Tibial nerve (tissue), 4 donors: ENCODE results near the gene ENOX1.

Source experiments
- CTCF ChIP-seq, 5 experiments: fragments of 200-600 bp in 3 of 5; fragments of 450-650 bp in 2 of 5; sonication (generic) in 3 of 5; IDR thresholded peaks; one replicate each; pipeline ENCODE4 v1.5.1; 2016 to 2019; ENCODE audit warnings: antibody characterized with exemption in 5 of 5, mild to moderate bottlenecking in 3 of 5, moderate library complexity in 2 of 5
- EP300 ChIP-seq, 2 donors: sonication (generic); formaldehyde crosslinking; IDR thresholded peaks; one replicate each; pipeline ENCODE4 v1.6.1; 2017; ENCODE audit warnings: antibody characterized with exemption in 2 of 2, mild to moderate bottlenecking in 1 of 2
- POLR2A ChIP-seq, 2 donors: fragments of 450-650 bp; IDR thresholded peaks; one replicate each; pipeline ENCODE4 v1.6.1; 2017; ENCODE audit warnings: antibody characterized with exemption in 2 of 2, mild to moderate bottlenecking in 2 of 2, moderate library complexity in 2 of 2

GRCh38 chr13:43669101-43669500 is 117.7 kb downstream of the ENOX1 start:
- TF ChIP-seq POLR2A (IDR thresholded peaks at IDR 0.05), result no peak
- no peak for TF ChIP-seq CTCF (IDR thresholded peaks at IDR 0.05)
- TF ChIP-seq EP300 (IDR thresholded peaks at IDR 0.05), result no peak
